ENCODE results near the gene CTIF. TPM values are rescaled to one million over a fixed set of nuclear protein-coding genes. Genes with fewer than 3 reads are reported as not detected.

CTIF gene
- total RNA-seq, 1 donor from 2014 or later: 54.8 TPM

DNA sequence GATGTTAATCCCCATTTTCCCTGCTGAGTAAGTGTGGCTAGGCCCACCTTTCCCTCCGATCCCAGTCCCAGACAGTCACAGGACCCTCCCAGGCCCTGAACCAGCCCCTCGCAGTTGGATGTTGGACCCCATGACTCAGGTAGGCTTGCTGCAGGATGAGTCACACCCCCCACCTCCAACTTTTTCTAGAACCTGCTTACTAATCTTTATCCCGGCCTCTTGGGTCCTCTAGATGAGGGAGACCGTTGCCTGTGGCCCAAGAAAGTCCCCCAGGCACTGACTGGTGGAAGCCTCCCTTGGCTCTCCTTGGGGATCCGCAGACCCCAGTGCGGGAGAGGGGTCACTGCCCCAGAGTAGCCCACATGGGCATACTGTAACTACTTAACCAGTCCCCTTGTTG lies 313.5 kb downstream of the CTIF start:
- TF ChIP-seq, protein P1, sequence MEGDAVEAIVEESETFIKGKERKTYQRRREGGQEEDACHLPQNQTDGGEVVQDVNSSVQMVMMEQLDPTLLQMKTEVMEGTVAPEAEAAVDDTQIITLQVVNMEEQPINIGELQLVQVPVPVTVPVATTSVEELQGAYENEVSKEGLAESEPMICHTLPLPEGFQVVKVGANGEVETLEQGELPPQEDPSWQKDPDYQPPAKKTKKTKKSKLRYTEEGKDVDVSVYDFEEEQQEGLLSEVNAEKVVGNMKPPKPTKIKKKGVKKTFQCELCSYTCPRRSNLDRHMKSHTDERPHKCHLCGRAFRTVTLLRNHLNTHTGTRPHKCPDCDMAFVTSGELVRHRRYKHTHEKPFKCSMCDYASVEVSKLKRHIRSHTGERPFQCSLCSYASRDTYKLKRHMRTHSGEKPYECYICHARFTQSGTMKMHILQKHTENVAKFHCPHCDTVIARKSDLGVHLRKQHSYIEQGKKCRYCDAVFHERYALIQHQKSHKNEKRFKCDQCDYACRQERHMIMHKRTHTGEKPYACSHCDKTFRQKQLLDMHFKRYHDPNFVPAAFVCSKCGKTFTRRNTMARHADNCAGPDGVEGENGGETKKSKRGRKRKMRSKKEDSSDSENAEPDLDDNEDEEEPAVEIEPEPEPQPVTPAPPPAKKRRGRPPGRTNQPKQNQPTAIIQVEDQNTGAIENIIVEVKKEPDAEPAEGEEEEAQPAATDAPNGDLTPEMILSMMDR (IDR thresholded peaks at IDR 0.05): no peak
- no peak overlapping the region for H3K27ac ChIP-seq
- no peaks in the 10 kb centered on the region for H3K27me3 ChIP-seq (ENCODE audit: low read depth)
- ATAC-seq: no peak
- peaks cover under 1% of the 10 kb centered on the region for H3K36me3 ChIP-seq
- no peak overlapping the region for H3K4me3 ChIP-seq
- intact Hi-C loops (cut with DNase I): no loop called here
- H3K9me3 ChIP-seq: no peaks in the 10 kb centered on the region
- DNase-seq: no peak
- peaks cover 63% of the 10 kb centered on the region for H3K4me1 ChIP-seq

DNA sequence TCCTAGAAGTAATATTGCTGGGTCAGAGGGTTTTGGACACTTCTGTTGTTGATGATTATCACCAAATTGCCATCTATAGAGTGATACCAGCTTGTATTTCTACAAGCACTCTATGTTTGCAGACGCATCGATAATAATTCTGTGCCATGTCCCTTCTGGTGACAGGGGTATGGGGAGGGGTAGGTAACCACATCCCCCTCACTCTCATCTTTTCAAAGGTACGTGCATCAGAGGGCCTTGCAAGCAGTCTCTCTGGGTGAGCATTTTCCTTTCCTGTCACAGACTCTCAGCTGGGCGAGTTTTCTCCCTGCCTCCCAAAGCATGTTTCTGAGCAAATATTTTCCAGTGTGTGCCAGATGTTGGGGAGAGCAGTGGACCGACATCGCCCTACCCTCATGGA lies 314.0 kb downstream of the CTIF start:
- no peak overlapping the region for H3K4me3 ChIP-seq
- no peaks in the 10 kb centered on the region for H3K9me3 ChIP-seq
- DNase-seq (no peak), ATAC-seq (no peak)
- peaks cover 62% of the 10 kb centered on the region for H3K4me1 ChIP-seq
- H3K27me3 ChIP-seq (ENCODE audit: low read depth): no peaks in the 10 kb centered on the region
- no peak overlapping the region for H3K27ac ChIP-seq
- H3K36me3 ChIP-seq: peaks cover 5% of the 10 kb centered on the region
- TF ChIP-seq, protein P1 (IDR thresholded peaks at IDR 0.05): no peak
- intact Hi-C loops (cut with DNase I): no loop called here

DNA sequence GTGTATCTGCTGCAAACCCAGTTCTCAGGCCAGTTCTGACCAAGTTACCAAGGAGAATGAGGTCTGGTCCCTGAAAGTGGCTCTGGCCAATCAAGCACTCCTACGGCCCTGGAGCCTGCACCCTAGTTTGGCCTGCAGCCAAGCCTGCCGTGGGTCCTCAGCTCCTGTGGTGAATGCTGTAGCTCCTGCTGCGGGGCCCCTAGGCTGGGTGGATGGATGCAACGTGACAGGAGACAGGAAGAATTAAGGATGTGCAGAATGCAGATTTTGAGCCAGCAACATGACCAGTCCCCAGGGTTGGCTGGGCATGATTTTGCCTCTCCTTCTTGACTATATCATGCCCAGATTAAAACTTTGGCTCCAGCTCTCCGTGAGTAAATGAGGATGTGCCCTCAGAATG lies 314.8 kb downstream of the CTIF start:
- TF ChIP-seq, protein P1 (IDR thresholded peaks at IDR 0.05): no peak
- intact Hi-C loops (cut with DNase I): no loop called here
- Histone ChIP-seq H3K9me3 (no peaks in the 10 kb centered on the region), H3K27ac (no peak overlapping the region), H3K4me1 (peaks cover 59% of the 10 kb centered on the region), H3K4me3 (no peak overlapping the region), H3K36me3 (peaks cover 8% of the 10 kb centered on the region), H3K27me3 (ENCODE audit: low read depth) (no peaks in the 10 kb centered on the region)
- no peak for ATAC-seq
- DNase-seq: no peak

DNA sequence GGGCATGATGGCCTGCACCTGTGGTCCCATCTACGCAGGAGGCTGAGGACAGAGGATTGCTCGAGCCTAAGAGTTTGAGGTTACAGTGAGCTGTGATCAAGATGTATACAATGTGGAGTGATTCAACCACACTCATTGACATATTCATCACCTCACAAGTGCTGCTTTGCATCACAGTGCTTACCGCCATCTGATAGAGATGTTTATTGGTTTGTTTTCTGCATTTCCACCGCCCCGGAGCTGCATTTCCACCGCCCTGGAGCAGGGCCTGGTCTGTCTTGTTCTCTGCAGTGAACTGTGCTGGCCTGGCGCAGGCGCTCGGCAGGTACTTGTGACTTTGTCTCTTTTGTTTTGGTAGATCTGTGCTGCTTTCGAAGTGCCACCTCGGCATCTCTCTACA lies 315.9 kb downstream of the CTIF start:
- H3K4me3 ChIP-seq: no peak overlapping the region
- no peak overlapping the region for H3K27ac ChIP-seq
- peaks cover 8% of the 10 kb centered on the region for H3K36me3 ChIP-seq
- TF ChIP-seq, protein P1 (IDR thresholded peaks at IDR 0.05): no peak
- DNase-seq: no peak
- peaks cover 59% of the 10 kb centered on the region for H3K4me1 ChIP-seq
- no peaks in the 10 kb centered on the region for H3K27me3 ChIP-seq (ENCODE audit: low read depth)
- no peak for ATAC-seq
- no peaks in the 10 kb centered on the region for H3K9me3 ChIP-seq
- intact Hi-C loops (cut with DNase I): no loop called here

DNA sequence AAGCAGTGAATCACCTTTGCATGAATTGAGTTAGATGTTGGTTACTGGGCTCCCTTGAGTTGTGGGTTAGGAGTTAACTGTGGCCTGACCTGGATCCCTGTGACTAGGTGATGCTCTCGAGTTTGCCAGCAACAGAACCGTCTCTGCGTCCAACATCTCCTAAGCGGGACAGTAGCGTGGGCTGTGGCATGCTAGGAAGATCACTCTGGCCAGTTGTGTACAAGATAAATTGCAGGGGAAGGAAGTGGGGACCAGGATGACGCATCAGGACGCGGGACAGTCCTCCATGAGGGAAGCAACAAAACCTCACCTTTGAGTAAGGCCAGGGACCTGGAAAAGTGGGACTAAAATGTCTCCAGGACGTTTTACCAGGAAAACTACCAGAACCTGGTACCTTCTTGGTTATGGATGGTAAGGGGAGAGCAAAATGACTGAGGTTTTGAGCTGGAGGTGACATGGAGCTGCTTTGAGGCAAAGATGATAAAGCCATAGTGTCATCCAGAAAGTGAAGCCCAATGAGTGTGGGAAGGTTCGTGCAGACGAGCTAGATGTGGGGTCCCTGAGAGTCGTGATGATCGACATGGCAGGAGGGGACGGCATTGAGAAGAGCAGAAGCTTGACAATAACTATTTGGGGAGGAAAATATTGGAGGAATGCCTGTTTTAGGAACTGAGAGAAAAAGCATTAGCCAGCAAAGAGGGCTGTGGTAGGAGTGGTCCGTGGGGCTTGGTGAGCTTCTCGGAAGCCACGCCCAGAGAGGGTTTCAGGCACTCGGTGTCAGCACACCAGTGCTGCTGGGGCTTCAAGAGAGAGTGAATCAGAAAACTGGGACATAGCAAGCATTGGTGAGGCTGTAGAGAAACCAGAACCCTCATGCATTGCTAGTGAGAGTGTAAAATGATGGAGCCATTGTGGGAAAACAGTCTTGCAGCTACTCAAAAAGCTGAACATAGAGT lies 316.9 kb downstream of the CTIF start:
- no peak overlapping the region for H3K4me3 ChIP-seq
- no peak overlapping the region for H3K27ac ChIP-seq
- DNase-seq: no peak
- H3K27me3 ChIP-seq (ENCODE audit: low read depth): no peaks in the 10 kb centered on the region
- H3K36me3 ChIP-seq: peaks cover 13% of the 10 kb centered on the region
- TF ChIP-seq, protein P1 (IDR thresholded peaks at IDR 0.05): no peak
- H3K4me1 ChIP-seq: peaks cover 50% of the 10 kb centered on the region
- intact Hi-C loops (cut with DNase I): no loop called here
- ATAC-seq: no peak
- H3K9me3 ChIP-seq: no peaks in the 10 kb centered on the region
